D721Med (cell line): ENCODE results near the gene RORC.

Experiments
- DNase-seq: peaks from one replicate; pipeline ENCODE4 v3.0.0; 2011; ENCODE audit warnings: low spot score; ENCODE audit not compliant: insufficient read length
- FAIRE-seq: peaks from 2 replicates; lab custom pipeline; 2011; peaks lifted over from hg19 to GRCh38; lab: Jason Lieb, UNC
- TF ChIP-seq, protein P1 (sequence below): IDR thresholded peaks from 2 replicates; pipeline ENCODE4 v1.5.1; 2012; ENCODE audit warnings: mild to moderate bottlenecking, control low read depth; ENCODE audit not compliant: insufficient read depth; ENCODE audit errors: missing control alignments

Gene RORC

GRCh38 chr1:151864411-151864810 lies 32.8 kb upstream of the RORC start:
- no peak for DNase-seq
- FAIRE-seq, result no peak
- TF ChIP-seq, protein P1, sequence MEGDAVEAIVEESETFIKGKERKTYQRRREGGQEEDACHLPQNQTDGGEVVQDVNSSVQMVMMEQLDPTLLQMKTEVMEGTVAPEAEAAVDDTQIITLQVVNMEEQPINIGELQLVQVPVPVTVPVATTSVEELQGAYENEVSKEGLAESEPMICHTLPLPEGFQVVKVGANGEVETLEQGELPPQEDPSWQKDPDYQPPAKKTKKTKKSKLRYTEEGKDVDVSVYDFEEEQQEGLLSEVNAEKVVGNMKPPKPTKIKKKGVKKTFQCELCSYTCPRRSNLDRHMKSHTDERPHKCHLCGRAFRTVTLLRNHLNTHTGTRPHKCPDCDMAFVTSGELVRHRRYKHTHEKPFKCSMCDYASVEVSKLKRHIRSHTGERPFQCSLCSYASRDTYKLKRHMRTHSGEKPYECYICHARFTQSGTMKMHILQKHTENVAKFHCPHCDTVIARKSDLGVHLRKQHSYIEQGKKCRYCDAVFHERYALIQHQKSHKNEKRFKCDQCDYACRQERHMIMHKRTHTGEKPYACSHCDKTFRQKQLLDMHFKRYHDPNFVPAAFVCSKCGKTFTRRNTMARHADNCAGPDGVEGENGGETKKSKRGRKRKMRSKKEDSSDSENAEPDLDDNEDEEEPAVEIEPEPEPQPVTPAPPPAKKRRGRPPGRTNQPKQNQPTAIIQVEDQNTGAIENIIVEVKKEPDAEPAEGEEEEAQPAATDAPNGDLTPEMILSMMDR, result no peak

GRCh38 chr1:151862604-151863003 lies 31.0 kb upstream of the RORC start:
- TF ChIP-seq, protein P1, result no peak
- no peak for DNase-seq
- FAIRE-seq, result no peak

DNA sequence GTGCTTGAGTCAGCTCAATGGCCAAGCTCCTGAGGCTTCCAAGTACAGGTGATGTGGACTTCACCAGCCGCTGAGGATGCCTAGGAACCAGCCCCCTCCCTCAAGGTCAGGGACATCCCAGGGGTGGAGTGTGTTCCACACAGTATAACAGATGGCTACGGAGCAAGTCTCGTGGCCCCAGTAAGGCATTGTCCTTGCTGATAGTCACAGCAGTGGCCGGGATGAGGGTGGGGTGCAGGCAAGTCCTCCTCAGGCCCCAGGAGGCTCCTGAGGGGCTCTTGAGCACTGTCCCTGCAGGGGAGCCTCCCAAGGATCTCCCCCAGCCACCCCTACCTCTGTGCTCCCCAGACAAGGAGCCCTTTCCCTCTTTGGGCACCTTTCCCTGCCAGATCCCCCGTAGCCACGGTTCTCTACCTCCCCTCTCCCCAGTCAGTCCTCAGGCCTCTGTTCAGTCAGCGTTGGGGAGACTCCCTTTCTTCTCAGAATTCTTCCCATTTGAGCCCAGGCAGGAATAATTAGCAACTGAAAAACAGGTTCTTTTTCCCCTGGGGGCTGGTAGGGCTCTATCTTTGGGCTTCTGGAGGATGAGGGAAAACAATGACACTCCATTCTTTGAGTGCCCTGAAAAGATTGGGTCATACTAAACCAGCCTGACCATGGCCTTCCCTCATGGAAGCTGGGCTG lies 29.0 kb upstream of the RORC start:
- DNase-seq, result no peak
- FAIRE-seq, result no peak
- TF ChIP-seq, protein P1, result no peak

DNA sequence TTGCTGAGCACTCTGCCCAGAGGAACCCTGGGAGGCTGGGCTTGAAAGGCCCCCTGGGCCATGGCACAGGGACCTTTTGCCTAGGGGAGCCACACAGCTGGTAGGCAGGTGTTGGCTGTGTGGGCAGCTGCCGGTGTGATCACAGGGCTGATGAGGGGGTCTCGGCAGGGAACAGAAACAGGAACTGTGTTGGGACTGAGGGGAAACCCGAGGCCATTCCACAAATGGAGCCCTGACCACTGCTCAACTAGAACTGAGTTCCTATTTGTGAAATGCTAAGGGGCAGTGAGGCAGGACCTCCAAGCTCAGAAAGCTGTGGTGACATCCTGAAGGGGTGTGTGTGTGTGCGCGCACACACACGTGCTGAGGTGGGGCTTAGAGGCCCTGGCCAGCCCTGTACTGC lies 28.3 kb upstream of the RORC start:
- FAIRE-seq (no peak), DNase-seq (no peak)
- TF ChIP-seq, protein P1, result no peak

DNA sequence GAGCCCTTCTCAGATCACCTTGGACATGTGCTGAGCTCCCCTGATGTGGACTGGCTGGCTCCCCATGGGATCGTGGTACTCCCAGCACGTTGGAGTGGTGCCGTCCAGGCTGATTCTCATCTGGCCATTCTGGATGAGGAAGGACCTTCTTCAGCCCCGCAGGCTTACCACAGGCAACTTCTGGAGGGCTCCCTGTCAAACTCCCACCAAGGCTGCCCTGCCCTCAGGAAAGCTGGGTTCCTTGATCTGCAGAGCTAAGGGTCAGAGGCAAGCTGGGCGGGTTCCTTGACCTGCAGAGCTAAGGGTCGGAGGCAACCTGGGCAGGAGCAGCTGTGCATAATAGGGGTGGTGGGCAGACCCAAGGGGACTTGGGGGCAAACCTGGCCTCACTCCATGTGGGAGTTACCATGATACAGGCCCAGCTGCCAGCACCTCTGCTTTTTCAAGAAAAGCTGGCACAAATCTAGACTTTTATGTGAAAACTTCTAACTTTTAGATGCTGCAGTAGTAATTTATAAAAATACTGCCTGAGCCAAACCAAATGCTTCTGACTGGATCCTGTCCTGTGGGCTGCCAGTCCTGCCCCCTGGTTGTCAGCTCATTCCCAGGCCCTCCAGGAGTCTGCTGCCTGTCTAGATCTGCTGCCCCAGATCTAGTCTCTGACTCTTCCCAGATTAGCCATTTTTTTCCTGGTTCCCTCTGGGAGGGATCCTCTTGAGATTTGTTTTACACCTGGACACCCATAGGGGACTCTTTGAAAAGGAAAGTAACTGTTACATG lies 27.5 kb upstream of the RORC start:
- TF ChIP-seq, protein P1, result no peak
- DNase-seq (no peak), FAIRE-seq (no peak)

DNA sequence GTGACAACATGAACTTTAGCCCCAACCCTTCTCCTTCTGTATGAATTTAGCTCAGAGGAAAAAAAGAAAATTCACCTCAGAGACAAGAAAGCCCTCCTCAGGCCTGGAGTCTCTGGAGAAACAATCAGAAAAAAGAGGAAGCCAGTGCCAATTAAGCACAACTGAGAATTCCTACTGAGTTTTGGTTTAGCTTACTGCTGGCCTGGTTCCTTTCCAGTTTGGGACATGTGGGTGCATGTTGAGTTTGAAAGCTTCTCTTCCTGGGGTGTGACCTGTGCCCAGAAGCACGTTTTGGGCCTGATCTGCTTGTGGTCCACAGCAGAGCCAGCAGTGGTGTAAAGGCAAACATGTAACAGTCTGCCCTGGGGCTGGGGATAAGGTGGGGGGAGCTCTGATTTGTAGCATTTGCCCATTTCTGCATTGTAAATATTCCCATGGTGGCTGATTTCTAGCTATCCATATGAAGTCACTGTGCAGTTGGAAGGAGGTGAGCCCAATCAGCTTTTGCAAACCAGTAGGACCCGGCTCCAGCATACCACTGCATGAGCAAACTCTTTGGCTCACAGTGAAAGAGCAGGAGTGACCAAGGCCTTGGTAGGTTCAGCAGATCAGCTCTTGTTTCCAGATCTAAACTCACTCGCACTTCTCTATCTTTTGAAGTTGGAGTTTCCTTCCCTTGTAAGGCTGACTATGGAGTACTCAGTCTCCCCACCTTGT lies 26.6 kb upstream of the RORC start:
- TF ChIP-seq, protein P1, result no peak
- DNase-seq, result no peak
- FAIRE-seq, result no peak
